Activated T-helper 2 cell treated with anti-CD3 and anti-CD28 coated beads, Interferon-gamma antibody, Interleukin-2, Interleukin-4, amounts not matched to agents 10 μg/mL and 5 μg/mL and 100 μg/mL, durations not matched to agents 14 hours and 24 hours and 36 hours (primary cell): Measurements from ENCODE around the gene PIP5K1A. TPM values are rescaled to one million over a fixed set of nuclear protein-coding genes. Genes with fewer than 3 reads are reported as not detected.
A peak's percentile ranks its signal among the peaks of the same experiment; 100 is the strongest.

Experiments used
- DNase-seq: peaks from one replicate; pipeline ENCODE4 v3.0.0; 2021; ENCODE audit warnings: low spot score
- H3K27ac Mint-ChIP-seq: one replicate; pipeline ENCODE4 v1.8.0; 2021; ENCODE audit warnings: mixed read lengths
- H3K27me3 Mint-ChIP-seq: one replicate; pipeline ENCODE4 v1.8.0; 2021; ENCODE audit warnings: low read depth, mixed read lengths
- H3K36me3 Mint-ChIP-seq: one replicate; pipeline ENCODE4 v1.8.0; 2021; ENCODE audit warnings: low read depth, mixed read lengths
- H3K4me1 Mint-ChIP-seq: one replicate; pipeline ENCODE4 v1.8.0; 2021; ENCODE audit warnings: low read depth, mixed read lengths
- H3K4me3 Mint-ChIP-seq: one replicate; pipeline ENCODE4 v1.8.0; 2021; ENCODE audit warnings: low read depth, mild to moderate bottlenecking, moderate library complexity, mixed read lengths
- H3K9me3 Mint-ChIP-seq: one replicate; pipeline ENCODE4 v1.8.0; 2021; ENCODE audit warnings: mixed read lengths
- intact Hi-C: fragments of 100-400 bp; cut with micrococcal nuclease; formaldehyde crosslinking; loops from one replicate; pipeline ENCODE4 v1.15.1; 2023
- total RNA-seq: library from RNA; stranded (reverse); gene quantifications from 2 replicates; pipeline ENCODE4 v1.2.3, GENCODE V29; 2022

Gene PIP5K1A
- total RNA-seq, 1 donor from 2014 or later, result 82.2 TPM

DNA sequence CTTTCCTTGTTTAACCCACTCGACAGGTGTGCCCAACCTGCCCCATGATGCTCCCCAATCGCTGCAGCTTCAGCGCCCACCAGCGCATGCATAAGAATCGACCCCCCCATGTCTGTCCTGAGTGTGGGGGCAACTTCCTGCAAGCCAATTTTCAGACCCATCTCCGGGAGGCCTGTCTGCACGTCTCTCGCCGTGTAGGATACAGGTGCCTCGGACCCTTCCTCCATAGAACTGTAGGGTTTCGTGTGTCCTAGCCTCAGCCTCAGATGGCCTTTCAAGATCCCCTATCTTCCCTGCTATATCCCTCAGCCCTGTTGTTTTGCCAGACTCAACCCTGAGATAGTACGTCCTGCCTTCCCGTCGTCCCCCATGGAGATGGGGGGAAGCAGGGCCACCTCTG is 90.2 kb downstream of the PIP5K1A start:
- Mint-ChIP-seq H3K36me3 (peaks cover 82% of the 10 kb centered on the region), H3K4me1 (peaks cover 18% of the 10 kb centered on the region), H3K27ac (no peak overlapping the region), H3K27me3 (no peaks in the 10 kb centered on the region), H3K9me3 (no peaks in the 10 kb centered on the region), H3K4me3 (no peak overlapping the region)
- intact Hi-C loops, result loop anchor here (10.0 kb wide), 1 partner anchor 1404 kb away; a partner anchor contains a TSS
- DNase-seq, result no peak

- no peaks in the 10 kb centered on the region for H3K27me3 Mint-ChIP-seq
These were observed 91.0 kb downstream of the PIP5K1A start for GRCh38 chr1:151289080-151289935.

DNA sequence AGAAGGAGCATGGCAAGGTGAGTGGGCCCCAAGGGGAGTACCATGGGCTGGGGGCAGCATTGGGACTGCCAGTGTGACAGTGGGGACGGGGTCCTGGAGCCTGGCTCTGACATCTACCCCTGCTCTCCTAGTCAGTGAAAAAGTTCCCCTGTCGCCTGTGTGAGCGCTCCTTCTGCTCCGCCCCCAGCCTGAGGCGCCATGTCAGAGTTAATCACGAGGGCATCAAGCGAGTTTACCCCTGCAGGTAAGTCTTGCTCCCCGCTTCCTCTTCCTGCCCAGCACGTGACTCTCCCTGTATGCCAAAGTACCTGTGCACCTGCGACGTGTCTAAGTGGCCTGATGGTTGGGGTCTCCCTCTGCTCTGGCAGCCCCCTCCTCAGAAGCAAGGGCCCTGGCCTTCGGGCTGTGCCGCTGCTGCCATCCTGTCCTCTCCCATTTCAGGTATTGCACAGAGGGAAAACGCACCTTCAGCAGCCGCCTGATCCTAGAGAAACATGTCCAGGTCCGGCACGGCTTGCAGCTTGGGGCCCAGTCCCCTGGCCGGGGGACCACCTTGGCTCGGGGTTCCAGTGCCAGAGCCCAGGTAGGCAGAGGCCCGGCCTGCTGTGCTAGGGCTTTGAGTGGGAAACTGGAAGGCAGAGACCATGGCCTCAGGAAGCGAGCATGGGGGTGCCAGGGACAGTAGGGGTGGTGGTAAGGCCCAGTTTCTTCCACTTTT is 91.8 kb downstream of the PIP5K1A start:
- H3K27ac Mint-ChIP-seq, result no peak overlapping the region
- no peaks in the 10 kb centered on the region for H3K9me3 Mint-ChIP-seq
- H3K27me3 Mint-ChIP-seq, result no peaks in the 10 kb centered on the region
- intact Hi-C loops, result loop anchor here (10.0 kb wide), 1 partner anchor 1405 kb away; a partner anchor contains a TSS
- H3K4me3 Mint-ChIP-seq, result no peak overlapping the region
- no peak for DNase-seq
- peaks cover 6% of the 10 kb centered on the region for H3K4me1 Mint-ChIP-seq
- peaks cover 81% of the 10 kb centered on the region for H3K36me3 Mint-ChIP-seq

More at GRCh38 chr1:151289080-151289935, 91.0 kb downstream of the PIP5K1A start:
- Mint-ChIP-seq H3K9me3 (no peaks in the 10 kb centered on the region), H3K4me3 (no peak overlapping the region), H3K27ac (no peak overlapping the region), H3K36me3 (peaks cover 82% of the 10 kb centered on the region), H3K4me1 (peaks cover 10% of the 10 kb centered on the region)
- intact Hi-C loops, result loop anchor here (10.0 kb wide), 1 partner anchor 1405 kb away; a partner anchor contains a TSS
- DNase-seq, result no peak

DNA sequence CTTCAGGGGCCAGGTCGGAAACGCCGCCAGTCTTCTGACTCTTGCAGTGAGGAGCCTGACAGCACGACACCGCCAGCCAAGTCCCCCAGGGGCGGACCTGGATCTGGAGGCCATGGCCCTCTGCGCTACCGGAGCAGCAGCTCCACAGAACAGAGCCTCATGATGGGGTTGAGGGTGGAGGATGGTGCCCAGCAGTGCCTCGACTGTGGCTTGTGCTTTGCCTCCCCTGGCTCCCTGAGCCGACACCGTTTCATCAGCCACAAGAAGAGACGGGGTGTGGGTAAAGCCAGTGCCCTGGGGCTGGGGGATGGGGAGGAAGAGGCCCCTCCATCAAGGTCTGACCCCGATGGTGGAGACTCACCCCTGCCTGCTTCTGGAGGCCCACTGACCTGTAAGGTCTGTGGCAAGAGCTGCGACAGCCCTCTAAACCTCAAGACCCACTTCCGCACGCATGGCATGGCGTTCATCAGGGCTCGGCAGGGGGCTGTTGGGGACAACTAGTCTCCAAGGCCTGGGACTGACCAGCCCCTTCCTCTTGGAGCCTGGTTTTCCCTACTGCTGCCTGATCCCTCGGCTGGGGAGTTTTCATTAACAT is 92.5 kb downstream of the PIP5K1A start:
- peaks cover 6% of the 10 kb centered on the region for H3K4me1 Mint-ChIP-seq
- H3K4me3 Mint-ChIP-seq, result no peak overlapping the region
- no peak for DNase-seq
- H3K27ac Mint-ChIP-seq, result no peak overlapping the region
- H3K36me3 Mint-ChIP-seq, result peaks cover 79% of the 10 kb centered on the region
- no peaks in the 10 kb centered on the region for H3K9me3 Mint-ChIP-seq
- no peaks in the 10 kb centered on the region for H3K27me3 Mint-ChIP-seq
- intact Hi-C loops, result no loop called here

DNA sequence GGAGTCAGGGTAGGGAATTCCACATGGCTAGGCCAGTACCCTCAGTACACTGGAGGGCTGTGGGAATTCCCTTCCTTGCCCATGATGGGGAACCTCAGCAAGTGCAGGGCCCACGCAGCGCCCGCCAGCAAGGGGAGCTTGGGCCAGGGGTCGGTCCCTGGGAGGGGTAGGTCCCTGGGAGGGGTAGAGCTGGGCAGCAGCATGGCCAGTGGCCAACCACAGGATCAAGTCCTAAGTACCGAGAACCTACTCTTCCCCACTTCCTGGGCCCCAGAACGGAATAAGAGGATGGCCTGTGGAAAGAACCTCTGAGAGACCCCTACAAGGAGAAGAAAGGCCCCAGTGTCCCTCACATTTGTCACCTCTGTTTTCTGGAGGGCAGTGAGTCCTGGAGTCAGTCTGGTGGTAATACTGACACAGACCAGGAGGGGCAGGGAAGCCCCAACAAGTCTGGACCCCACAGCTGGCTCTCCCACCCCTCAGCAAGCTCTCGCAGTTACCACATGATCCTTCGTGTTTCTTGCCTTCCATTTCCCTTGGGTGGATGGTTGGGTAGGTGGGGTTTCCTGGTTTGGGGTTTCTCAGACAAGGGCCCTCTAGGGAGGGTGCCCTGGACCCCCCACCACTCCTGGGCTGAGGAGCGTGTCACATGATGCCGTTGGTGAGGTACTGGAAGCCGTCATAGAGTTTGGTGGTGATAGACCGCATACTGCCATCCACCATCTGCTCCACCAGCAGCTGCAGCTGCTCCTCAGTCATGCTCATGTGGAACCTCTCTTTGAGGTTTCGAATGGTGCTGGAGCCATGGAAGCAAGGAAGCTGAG is 94.1 kb downstream of the PIP5K1A start:
- Mint-ChIP-seq H3K36me3 (peaks cover 76% of the 10 kb centered on the region), H3K27me3 (no peaks in the 10 kb centered on the region), H3K4me3 (no peak overlapping the region), H3K27ac (no peak overlapping the region), H3K9me3 (no peaks in the 10 kb centered on the region), H3K4me1 (peaks cover 6% of the 10 kb centered on the region)
- intact Hi-C loops, result no loop called here
- no peak for DNase-seq

DNA sequence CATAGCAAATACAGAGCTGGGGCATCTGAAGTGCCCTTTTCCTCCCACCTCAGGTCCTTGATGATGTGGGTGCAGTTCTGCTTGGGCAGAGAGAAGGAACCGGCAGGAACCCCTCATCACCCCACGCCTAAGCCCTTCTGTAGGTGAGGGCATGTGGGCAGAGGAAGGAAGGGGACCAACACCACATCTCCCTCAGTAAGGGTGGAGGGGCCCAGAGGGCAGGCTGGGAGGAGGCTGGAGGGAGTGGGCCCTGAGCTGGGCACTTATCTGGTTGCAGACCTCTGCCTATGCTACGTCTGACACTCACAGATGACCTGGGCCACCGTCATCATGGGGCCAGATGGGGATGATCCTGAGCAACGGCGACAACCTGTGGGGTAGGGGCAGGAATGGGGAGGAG is 94.7 kb downstream of the PIP5K1A start:
- H3K4me1 Mint-ChIP-seq, result peaks cover 6% of the 10 kb centered on the region
- no peak overlapping the region for H3K4me3 Mint-ChIP-seq
- H3K9me3 Mint-ChIP-seq, result no peaks in the 10 kb centered on the region
- no peak for DNase-seq
- intact Hi-C loops, result no loop called here
- peaks cover 80% of the 10 kb centered on the region for H3K36me3 Mint-ChIP-seq
- no peak overlapping the region for H3K27ac Mint-ChIP-seq
- no peaks in the 10 kb centered on the region for H3K27me3 Mint-ChIP-seq

DNA sequence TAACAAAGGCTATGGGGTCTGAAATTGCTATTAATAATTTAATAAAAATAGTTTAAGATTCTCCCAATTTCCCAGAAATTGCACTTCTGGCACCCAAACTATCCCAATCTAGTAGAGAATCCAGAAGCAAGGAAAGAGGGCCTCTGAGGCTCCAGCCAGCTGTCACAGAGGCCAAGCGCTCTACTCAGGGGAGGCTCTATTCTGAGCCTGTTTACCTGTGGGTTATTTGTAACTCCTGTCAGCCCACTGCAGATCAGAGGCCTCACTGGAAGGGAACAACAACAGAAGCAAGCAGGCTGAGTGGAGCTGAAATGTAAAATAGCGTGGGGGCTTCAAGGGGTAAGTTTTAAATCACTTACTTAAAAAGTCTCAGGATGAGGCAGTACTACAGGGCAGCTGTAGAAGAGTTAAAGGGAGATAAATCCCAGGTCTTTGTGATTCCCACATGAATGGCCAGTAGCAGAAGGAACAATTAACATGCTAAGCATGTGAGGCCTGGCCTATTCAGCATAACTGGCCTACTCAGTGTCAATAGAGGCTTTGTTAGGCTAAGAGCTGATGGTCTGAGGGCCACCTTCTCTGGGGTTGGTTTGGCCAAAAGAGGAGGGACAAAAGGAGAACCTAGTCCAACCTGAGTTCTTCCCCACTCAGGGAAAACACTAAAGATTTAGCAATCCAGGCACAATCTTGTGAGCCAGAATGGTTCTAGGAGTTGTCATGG is 96.5 kb downstream of the PIP5K1A start:
- no peak overlapping the region for H3K4me3 Mint-ChIP-seq
- no peaks in the 10 kb centered on the region for H3K27me3 Mint-ChIP-seq
- DNase-seq, result no peak
- intact Hi-C loops, result no loop called here
- H3K27ac Mint-ChIP-seq, result peak overlapping the region; percentile 38
- H3K9me3 Mint-ChIP-seq, result no peaks in the 10 kb centered on the region
- H3K4me1 Mint-ChIP-seq, result no peaks in the 10 kb centered on the region
- H3K36me3 Mint-ChIP-seq, result peaks cover 81% of the 10 kb centered on the region

Other genes starting within 250 kb of the PIP5K1A start
- gene CERS2, start 223.7 kb upstream of the PIP5K1A start, total RNA-seq, result 176 and 196 TPM in 2 replicates
- 0.32 TPM in 1 of 2 replicates, not detected in the other for gene ANXA9, start 216.3 kb upstream of the PIP5K1A start, total RNA-seq
- gene MINDY1, start 191.7 kb upstream of the PIP5K1A start, total RNA-seq, result 16.2 and 16.8 TPM in 2 replicates
- gene PRUNE1, start 190.1 kb upstream of the PIP5K1A start, total RNA-seq, result 15.1 and 15.5 TPM in 2 replicates
- gene BNIPL, start 162.0 kb upstream of the PIP5K1A start, total RNA-seq, result 1.5 TPM in 2 replicates
- 2.0 and 2.2 TPM in 2 replicates for gene C1orf56, start 150.8 kb upstream of the PIP5K1A start, total RNA-seq
- gene CDC42SE1, start 138.9 kb upstream of the PIP5K1A start, total RNA-seq, result 176 TPM in 2 replicates
- gene MLLT11, start 138.2 kb upstream of the PIP5K1A start, total RNA-seq, result 3.7 and 3.8 TPM in 2 replicates
- gene GABPB2, start 127.8 kb upstream of the PIP5K1A start, total RNA-seq, result 14.4 and 15.9 TPM in 2 replicates
- 1.7 and 2.0 TPM in 2 replicates for gene SEMA6C, start 51.9 kb upstream of the PIP5K1A start, total RNA-seq
- gene TNFAIP8L2, start 41.9 kb upstream of the PIP5K1A start, total RNA-seq, result 24.3 and 28.7 TPM in 2 replicates
- 3.6 and 4.9 TPM in 2 replicates for gene LYSMD1, start 32.6 kb upstream of the PIP5K1A start, total RNA-seq
- gene SCNM1, start 32.4 kb upstream of the PIP5K1A start, total RNA-seq, result 82.4 and 89.1 TPM in 2 replicates
- gene TMOD4, start 22.6 kb upstream of the PIP5K1A start, total RNA-seq, result 1.0 TPM in 1 of 2 replicates, not detected in the other
- 80.7 and 84.5 TPM in 2 replicates for gene VPS72, start 8.4 kb upstream of the PIP5K1A start, total RNA-seq
- 271 and 280 TPM in 2 replicates for gene PSMD4, start 56.2 kb downstream of the PIP5K1A start, total RNA-seq
- 25.0 and 25.3 TPM in 2 replicates for gene ZNF687, start 83.7 kb downstream of the PIP5K1A start, total RNA-seq
- gene PI4KB, start 128.9 kb downstream of the PIP5K1A start, total RNA-seq, result 53.6 and 57.3 TPM in 2 replicates
- gene RFX5, start 148.7 kb downstream of the PIP5K1A start, total RNA-seq, result 68.9 and 85.5 TPM in 2 replicates
- gene SELENBP1, start 174.2 kb downstream of the PIP5K1A start, total RNA-seq, result not detected in 2 replicates
- 443 and 458 TPM in 2 replicates for gene PSMB4, start 201.0 kb downstream of the PIP5K1A start, total RNA-seq